K562 (cell line): ENCODE data around the gene TECTA. TPM values are rescaled to one million over a fixed set of nuclear protein-coding genes. Genes with fewer than 3 reads are reported as not detected.

Source experiments
- ATAC-seq: fragments of 200-7000 bp; cut with Tn5 transposase; 3 replicates; pipeline ENCODE4 v1.9.1; 2020; ENCODE audit warnings: moderate library complexity
- BruUV-seq: library from RNA; stranded (reverse); fragments of 400-500 nt; replicated peaks from 2 replicates; lab custom pipeline; 2021; lab: Mats Ljungman, UMichigan
- CTCF ChIA-PET: fragments of 300-600 bp; formaldehyde crosslinking; extraction: SDS; loops from one replicate; lab custom pipeline; 2021; ENCODE audit warnings: low intra/inter-chr PET ratio; lab: Yijun Ruan, JAX
- POLR2A ChIA-PET: fragments of 300-600, 350-650 bp; sonication (Branson Sonifier 250); formaldehyde crosslinking; extraction: SDS; loops from one replicate; lab custom pipeline; 2021; ENCODE audit warnings: antibody characterized with exemption, inconsistent platforms; lab: Yijun Ruan, JAX
- DNase-seq, 4 experiments: peaks; one replicate each; pipeline versions ENCODE4 v3.0.0 to v3.0.0-alpha.2; 2011 to 2018; ENCODE audit warnings: low spot score in 3 of 4, mixed read lengths in 3 of 4; ENCODE audit errors: extremely low read depth in 1 of 4
- FAIRE-seq: peaks from 2 replicates; lab custom pipeline; 2011; peaks lifted over from hg19 to GRCh38; lab: Jason Lieb, UNC
- H2AFZ ChIP-seq: 2 replicates; pipeline ENCODE4 v1.6.0; 2011; ENCODE audit warnings: low read depth, low read length, control low read depth, inconsistent platforms
- H3K27ac ChIP-seq: fragments of 200-600 bp; 3 replicates; pipeline ENCODE4 v1.8.0; 2011; ENCODE audit warnings: low read depth, mild to moderate bottlenecking, control low read depth, inconsistent platforms, low read length, moderate library complexity, mixed read lengths; ENCODE audit errors: extremely low read depth
- H3K27me3 ChIP-seq, 2 experiments: fragments of 300-600 bp in 1 of 2; 2 replicates in 1 of 2; 3 replicates in 1 of 2; pipeline versions ENCODE4 v1.6.0 to v1.8.0; 2011; ENCODE audit warnings: inconsistent platforms in 2 of 2, low read length in 2 of 2, mild to moderate bottlenecking in 1 of 2, mixed read lengths in 1 of 2, moderate library complexity in 1 of 2; ENCODE audit not compliant: control insufficient read depth in 2 of 2, insufficient read depth in 2 of 2
- H3K36me3 ChIP-seq: fragments of 300-600 bp; 3 replicates; pipeline ENCODE4 v1.8.0; 2011; ENCODE audit warnings: mild to moderate bottlenecking, low read length, inconsistent platforms; ENCODE audit not compliant: control insufficient read depth, insufficient read depth
- H3K4me1 ChIP-seq, 2 experiments: fragments of 200-600 bp in 1 of 2; replicated peaks in 1 of 2; 2 replicates in 1 of 2; 3 replicates in 1 of 2; pipeline versions ENCODE4 v1.5.1 to v1.8.0; 2011; ENCODE audit warnings: inconsistent platforms in 2 of 2, low read length in 2 of 2, mild to moderate bottlenecking in 1 of 2, mixed read lengths in 1 of 2, moderate library complexity in 1 of 2; ENCODE audit not compliant: control insufficient read depth in 2 of 2, insufficient read depth in 2 of 2
- H3K4me2 ChIP-seq: 2 replicates; pipeline ENCODE4 v1.6.1; 2011; ENCODE audit warnings: low read length, control low read depth, inconsistent platforms, mixed read lengths; ENCODE audit not compliant: insufficient read depth
- H3K4me3 ChIP-seq: fragments of 200-600 bp; sonication (generic), shearing (Covaris generic); 2 replicates; pipeline ENCODE4 v1.5.1; 2016; ENCODE audit warnings: control low read depth, inconsistent platforms
- H3K79me2 ChIP-seq: fragments of 200-600 bp; 3 replicates; pipeline ENCODE4 v1.8.0; 2011; ENCODE audit warnings: low read length, inconsistent platforms; ENCODE audit not compliant: control insufficient read depth, insufficient read depth
- H3K9ac ChIP-seq, 2 experiments: 2 replicates each; pipeline versions ENCODE4 v1.6.0 to v1.6.1; 2011; ENCODE audit warnings: low read depth in 2 of 2, low read length in 2 of 2, control low read depth in 1 of 2, inconsistent platforms in 1 of 2, mild to moderate bottlenecking in 1 of 2, mixed read lengths in 1 of 2; ENCODE audit not compliant: insufficient read depth in 1 of 2
- H3K9me1 ChIP-seq: one replicate; pipeline ENCODE4 v1.6.0; 2011; ENCODE audit warnings: inconsistent platforms, mild to moderate bottlenecking, low read length, moderate library complexity; ENCODE audit not compliant: control insufficient read depth, insufficient read depth
- H3K9me3 ChIP-seq: replicated peaks from 2 replicates; pipeline ENCODE4 v1.5.1; 2011; ENCODE audit warnings: low read depth, low read length, inconsistent platforms; ENCODE audit not compliant: control insufficient read depth, insufficient read depth
- H4K20me1 ChIP-seq: replicated peaks from 2 replicates; pipeline ENCODE4 v1.6.1; 2011; ENCODE audit warnings: low read length, inconsistent platforms, mixed read lengths; ENCODE audit not compliant: control insufficient read depth, insufficient read depth
- ATF1 ChIP-seq, 2 experiments: fragments of 450-650 bp in 1 of 2; IDR thresholded peaks; 2 replicates each; pipeline ENCODE4 v1.6.1; 2016; ENCODE audit warnings: missing compliant biosample characterization in 1 of 2, missing genetic modification characterization in 1 of 2
- CEBPG ChIP-seq, 3 experiments: fragments of 200-800 bp in 1 of 3; sonication (Bioruptor generic) in 1 of 3; sonication (generic) in 1 of 3; formaldehyde crosslinking in 1 of 3; IDR thresholded peaks in 2 of 3; conservative IDR thresholded peaks in 1 of 3; 2 replicates each; pipeline versions ENCODE4 v1.6.1 to v1.8.0; 2016 to 2022; ENCODE audit warnings: missing compliant biosample characterization in 2 of 3, missing genetic modification characterization in 2 of 3, mild to moderate bottlenecking in 1 of 3, missing genetic modification reagents in 1 of 3
- JUND ChIP-seq, 2 experiments: IDR thresholded peaks; 2 replicates in 1 of 2; 3 replicates in 1 of 2; pipeline ENCODE4 v1.6.1; 2011; ENCODE audit warnings: borderline replicate concordance in 2 of 2, low read depth in 2 of 2, low read length in 2 of 2, improper control_type of control experiment in 1 of 2, missing biosample characterization in 1 of 2, missing genetic modification characterization in 1 of 2, missing genetic modification reagents in 1 of 2
- MAFF ChIP-seq: IDR thresholded peaks from 2 replicates; pipeline ENCODE4 v1.6.1; 2012; ENCODE audit warnings: low read length, improper control_type of control experiment
- SNRNP70 ChIP-seq: fragments of 200-400 bp; formaldehyde crosslinking; optimal IDR thresholded peaks from 2 replicates; pipeline ENCODE3; 2017; ENCODE audit warnings: low read depth, low read length
- TEAD2 ChIP-seq: fragments of 450-650 bp; IDR thresholded peaks from 2 replicates; pipeline ENCODE4 v1.6.1; 2016; ENCODE audit warnings: missing genetic modification characterization, control low read depth, missing compliant biosample characterization
- WGBS: fragments of 100-300 bp; shearing (Covaris generic); methylation state at CpG from one replicate; pipeline ENCODE4 v1.1.6; 2016; ENCODE audit warnings: low coverage, mixed read lengths; ENCODE audit not compliant: insufficient coverage; ENCODE audit errors: missing lambda C conversion rate; 5-methylcytosine and 5-hydroxymethylcytosine counted together
- in situ Hi-C: fragments of 300-500 bp; cut with MboI; formaldehyde crosslinking; loops from 4 replicates; pipeline ENCODE4 v1.15.0; 2018; ENCODE audit warnings: inconsistent platforms, mixed read lengths
- intact Hi-C: fragments of 100-400 bp; cut with micrococcal nuclease; formaldehyde crosslinking; loops from 2 replicates; pipeline ENCODE4 v1.14.2; 2022
- polyA plus RNA-seq, 8 experiments: library from polyadenylated mRNA; depleted of rRNA in 4 of 8; stranded (reverse) in 5 of 8; unstranded in 3 of 8; fragments of >200 nt; fragmentation: Nextera tagmentation in 2 of 8; fragmentation: Illumina TruSeq in 1 of 8; extraction: Ambion mirVana in 2 of 8; extraction: Trizol in 1 of 8; gene quantifications; 2 replicates each; pipeline versions ENCODE4 v1.2.1 to v1.2.3, GENCODE V29; 2011 to 2014; ENCODE audit warnings: inconsistent platforms in 1 of 8, missing spikeins in 1 of 8
- total RNA-seq, 7 experiments: library from RNA; depleted of rRNA in 6 of 7; stranded (reverse); fragments of >200 nt in 6 of 7; fragmentation: Illumina TruSeq in 2 of 7; extraction: Trizol in 2 of 7; gene quantifications; 2 replicates each; pipeline versions ENCODE4 v1.2.1 to v1.2.3, GENCODE V29; 2011 to 2021; ENCODE audit warnings: low replicate concordance in 1 of 7

Gene TECTA
- total and polyA plus RNA-seq, 9 of the 15 experiments (the other 6 are each of a cell fraction or from before 2014, with no cell fraction given), result under 0.01 to 0.04 (median 0.03) TPM; not detected in 5

DNA sequence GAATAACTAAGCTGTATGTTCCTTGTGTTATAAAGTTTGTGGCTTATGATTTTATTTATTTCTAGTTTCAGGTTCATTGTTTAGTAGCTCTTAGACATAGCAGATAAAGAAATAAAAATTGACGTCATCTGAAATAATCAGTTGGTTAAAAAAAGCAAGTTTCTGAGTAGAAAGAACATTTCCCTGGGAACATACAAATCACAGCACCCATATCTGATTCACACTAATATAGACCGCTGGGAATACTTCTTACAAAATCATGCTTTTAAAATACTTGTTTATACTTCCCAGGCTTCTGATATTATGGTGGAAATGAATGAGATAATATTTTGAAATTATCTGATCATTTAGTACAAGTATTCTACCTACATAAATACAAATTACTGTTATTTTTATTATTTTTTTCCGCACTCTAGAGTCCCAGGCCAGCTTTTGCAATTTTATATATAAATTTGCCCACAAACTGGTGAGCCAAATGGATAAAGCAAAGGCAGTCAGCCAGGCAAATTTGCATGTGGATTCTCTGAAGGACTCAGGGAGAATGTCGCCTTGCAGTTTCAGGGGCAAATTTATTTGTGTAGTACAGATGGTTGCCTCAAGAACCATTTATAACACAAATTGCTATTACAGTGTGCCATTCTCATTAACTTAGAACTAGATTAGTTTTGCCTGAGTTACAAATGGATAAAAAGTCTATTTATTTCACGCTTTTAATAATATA lies 128.6 kb downstream of the TECTA start:
- intact Hi-C loops (no loop called here), in situ Hi-C loops (no loop called here)
- Histone ChIP-seq H3K4me1 (no peaks in the 10 kb centered on the region), H3K9me1 (no peaks in the 10 kb centered on the region), H3K27me3 (peaks cover 0 to 5% of the 10 kb centered on the region in 2 experiments; a peak in 1 of 5 replicates), H3K27ac (no peak overlapping the region), H3K9ac (no peak overlapping the region), H3K9me3 (no peaks in the 10 kb centered on the region), H3K4me2 (no peak overlapping the region), H4K20me1 (no peaks in the 10 kb centered on the region; the same call in 1 of the 2 replicates), H3K4me3 (no peak overlapping the region), H2AFZ (no peak overlapping the region), H3K79me2 (no peaks in the 10 kb centered on the region), H3K36me3 (no peaks in the 10 kb centered on the region)
- CTCF ChIA-PET, result no interaction called here
- WGBS, result 0% methylated on average over 5 of the region's 5 CpGs
- POLR2A ChIA-PET, result interaction anchor here (0.6 kb wide), 1 partner anchor 651 kb away, joined by 3 read pairs; no protein-coding TSS in a partner anchor
- BruUV-seq, result no TSS peak
- no peak for TF ChIP-seq TEAD2
- no peak for TF ChIP-seq MAFF
- TF ChIP-seq SNRNP70, result no peak
- no peak for TF ChIP-seq CEBPG (CRISPR knock-in tag; IDR thresholded peaks at IDR 0.05)
- TF ChIP-seq CEBPG (tag; conservative IDR thresholded peaks at IDR 0.05 in 1 of 2, IDR thresholded peaks at IDR 0.05 in 1 of 2), result no peak
- no peak for TF ChIP-seq JUND (IDR thresholded peaks at IDR 0.05; ENCODE audit: borderline replicate concordance, low read depth, low read length)
- TF ChIP-seq JUND (tag; IDR thresholded peaks at IDR 0.05; ENCODE audit: borderline replicate concordance, low read depth, low read length), result no peak
- no peak for TF ChIP-seq ATF1 (CRISPR knock-in tag; IDR thresholded peaks at IDR 0.05)
- no peak for TF ChIP-seq ATF1 (tag; IDR thresholded peaks at IDR 0.05)
- DNase-seq (no peak), FAIRE-seq (no peak), ATAC-seq (no peak)
